Activated CD8-positive, alpha-beta T cell treated with anti-CD3 and anti-CD28 coated beads for 36 hours (primary cell): ENCODE results near the gene KLHL17. TPM values are rescaled to one million over a fixed set of nuclear protein-coding genes. Genes with fewer than 3 reads are reported as not detected.

Source experiments
- ATAC-seq: fragments of 200-7000 bp; cut with Tn5 transposase; one replicate; pipeline ENCODE4 v1.10.0; 2021; ENCODE audit warnings: mild to moderate bottlenecking, moderate library complexity
- CTCF ChIA-PET: fragments of 350-600 bp; sonication (Branson Sonifier 250); formaldehyde crosslinking; loops from one replicate; lab custom pipeline; 2021; ENCODE audit warnings: antibody characterized with exemption; lab: Charles Lee
- POLR2A ChIA-PET: fragments of 350-600 bp; sonication (Branson Sonifier 250); formaldehyde crosslinking; loops from one replicate; lab custom pipeline; 2021; ENCODE audit warnings: antibody characterized with exemption; lab: Charles Lee
- DNase-seq: peaks from one replicate; pipeline ENCODE4 v3.0.0-alpha.2; 2020
- H3K27ac Mint-ChIP-seq: one replicate; pipeline ENCODE4 v1.8.0; 2021; ENCODE audit warnings: mild to moderate bottlenecking, mixed read lengths
- H3K27me3 Mint-ChIP-seq: one replicate; pipeline ENCODE4 v1.8.0; 2021; ENCODE audit warnings: mixed read lengths
- H3K36me3 Mint-ChIP-seq: one replicate; pipeline ENCODE4 v1.8.0; 2021; ENCODE audit warnings: low read depth, mixed read lengths
- H3K4me1 Mint-ChIP-seq: one replicate; pipeline ENCODE4 v1.8.0; 2021; ENCODE audit warnings: low read depth, mixed read lengths
- H3K4me3 Mint-ChIP-seq: one replicate; pipeline ENCODE4 v1.8.0; 2021; ENCODE audit warnings: mild to moderate bottlenecking, moderate library complexity, mixed read lengths
- H3K9me3 Mint-ChIP-seq: one replicate; pipeline ENCODE4 v1.8.0; 2021; ENCODE audit warnings: mixed read lengths
- intact Hi-C: fragments of 100-400 bp; cut with micrococcal nuclease; formaldehyde crosslinking; loops from one replicate; pipeline ENCODE4 v1.10.0; 2022
- total RNA-seq, 2 experiments: library from RNA; stranded (reverse); gene quantifications; one replicate each; pipeline ENCODE4 v1.2.3, GENCODE V29; 2021
- TF ChIP-seq, protein P1 (sequence below): fragments of 200-600 bp; IDR thresholded peaks from one replicate; pipeline ENCODE4 v1.8.0; 2022; ENCODE audit warnings: antibody characterized with exemption, mild to moderate bottlenecking

The KLHL17 gene
- total RNA-seq, 2 experiments from 2014 or later = 27.8 to 31.2 TPM

DNA sequence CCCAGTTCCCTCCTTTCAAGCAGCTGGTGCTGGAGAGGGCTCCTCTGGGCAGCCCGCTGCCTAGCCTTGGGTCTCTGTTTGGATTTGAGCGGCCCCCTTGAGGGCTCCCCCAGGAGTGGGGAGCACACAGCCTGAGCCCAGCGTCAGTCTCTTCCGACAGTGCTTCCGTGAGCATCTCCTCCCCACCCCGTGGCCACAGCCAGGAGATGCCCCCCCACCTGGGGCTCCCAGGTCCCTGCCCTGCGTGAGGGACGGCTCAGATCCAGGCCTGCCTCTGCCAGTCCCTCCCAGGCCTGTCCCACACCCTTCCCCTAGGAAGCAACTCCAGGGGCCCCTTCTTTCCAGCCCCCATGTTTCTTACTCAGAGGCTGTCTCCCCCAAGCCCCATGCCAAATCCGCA lies 33.1 kb upstream of the KLHL17 start:
- CTCF ChIA-PET = no interaction called here
- TF ChIP-seq, protein P1, sequence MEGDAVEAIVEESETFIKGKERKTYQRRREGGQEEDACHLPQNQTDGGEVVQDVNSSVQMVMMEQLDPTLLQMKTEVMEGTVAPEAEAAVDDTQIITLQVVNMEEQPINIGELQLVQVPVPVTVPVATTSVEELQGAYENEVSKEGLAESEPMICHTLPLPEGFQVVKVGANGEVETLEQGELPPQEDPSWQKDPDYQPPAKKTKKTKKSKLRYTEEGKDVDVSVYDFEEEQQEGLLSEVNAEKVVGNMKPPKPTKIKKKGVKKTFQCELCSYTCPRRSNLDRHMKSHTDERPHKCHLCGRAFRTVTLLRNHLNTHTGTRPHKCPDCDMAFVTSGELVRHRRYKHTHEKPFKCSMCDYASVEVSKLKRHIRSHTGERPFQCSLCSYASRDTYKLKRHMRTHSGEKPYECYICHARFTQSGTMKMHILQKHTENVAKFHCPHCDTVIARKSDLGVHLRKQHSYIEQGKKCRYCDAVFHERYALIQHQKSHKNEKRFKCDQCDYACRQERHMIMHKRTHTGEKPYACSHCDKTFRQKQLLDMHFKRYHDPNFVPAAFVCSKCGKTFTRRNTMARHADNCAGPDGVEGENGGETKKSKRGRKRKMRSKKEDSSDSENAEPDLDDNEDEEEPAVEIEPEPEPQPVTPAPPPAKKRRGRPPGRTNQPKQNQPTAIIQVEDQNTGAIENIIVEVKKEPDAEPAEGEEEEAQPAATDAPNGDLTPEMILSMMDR = no peak
- no peak overlapping the region for H3K4me3 Mint-ChIP-seq

GRCh38 chr1:927748-928147 lies 32.6 kb upstream of the KLHL17 start:
- peaks cover 29% of the 10 kb centered on the region for H3K27me3 Mint-ChIP-seq
- intact Hi-C loops = no loop called here

More for the DNA sequence above, 33.1 kb upstream of the KLHL17 start:
- peaks cover 34% of the 10 kb centered on the region for H3K27me3 Mint-ChIP-seq
- H3K27ac Mint-ChIP-seq = no peak overlapping the region
- no peaks in the 10 kb centered on the region for H3K9me3 Mint-ChIP-seq
- H3K36me3 Mint-ChIP-seq = no peaks in the 10 kb centered on the region
- DNase-seq (no peak), ATAC-seq (no peak)
- POLR2A ChIA-PET = interaction anchor here (0.9 kb wide), 1 partner anchor 42 kb away, joined by 3 read pairs; no protein-coding TSS in a partner anchor
- intact Hi-C loops = no loop called here
- H3K4me1 Mint-ChIP-seq = peaks cover 7% of the 10 kb centered on the region

DNA sequence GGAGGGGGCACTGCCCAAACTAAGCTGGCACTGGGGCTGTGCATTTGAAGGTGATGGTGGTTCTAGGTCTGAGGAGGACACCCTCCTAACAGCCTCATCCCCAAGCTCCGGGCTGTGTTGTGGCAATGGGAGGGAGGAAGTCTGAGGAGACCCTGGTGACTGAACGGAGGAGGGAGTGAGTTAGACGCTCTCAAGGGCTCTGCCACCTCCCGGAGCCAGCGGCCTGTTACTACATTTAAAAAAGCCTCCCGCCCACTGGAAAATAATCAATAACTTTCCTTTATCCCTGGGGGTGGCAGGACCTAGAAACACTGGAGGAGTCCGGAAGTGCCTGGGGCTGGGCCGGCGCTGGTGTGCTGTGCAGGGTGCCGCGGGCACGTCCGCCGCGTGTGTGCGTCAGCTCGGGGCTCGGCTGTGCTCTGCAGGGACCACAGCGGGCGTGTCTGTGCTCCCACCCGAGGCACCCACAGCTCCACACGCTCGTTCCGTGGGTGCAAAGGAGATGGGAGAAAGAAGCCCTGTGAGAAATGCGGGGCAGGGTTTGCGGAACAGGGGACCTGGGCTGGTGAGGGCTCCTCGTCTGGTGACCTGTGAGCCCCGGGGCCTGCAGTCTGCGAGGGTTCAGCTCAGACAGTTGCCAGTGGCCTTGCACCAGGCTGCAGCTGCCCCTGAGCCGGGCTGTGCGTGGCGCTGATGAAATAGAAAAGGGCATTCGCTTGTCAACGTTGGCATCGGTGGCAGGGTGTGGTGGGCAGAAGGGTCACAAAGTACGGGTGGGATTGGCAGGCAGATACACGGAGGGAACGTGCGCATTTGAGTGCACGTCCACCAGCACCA lies 31.3 kb upstream of the KLHL17 start:
- ATAC-seq (no peak), DNase-seq (no peak)
- H3K4me1 Mint-ChIP-seq = no peaks in the 10 kb centered on the region
- H3K9me3 Mint-ChIP-seq = no peaks in the 10 kb centered on the region
- peaks cover 25% of the 10 kb centered on the region for H3K27me3 Mint-ChIP-seq
- intact Hi-C loops = no loop called here
- ChIA-PET POLR2A (interaction anchor here (1.0 to 1.3 kb wide), 3 partner anchors 10 to 30 kb away, joined by 3 to 4 read pairs (median 3); partner anchors contain the start of gene NOC2L), CTCF (interaction anchor here (1.6 kb wide), 1 partner anchor 13 kb away, joined by 3 read pairs; no protein-coding TSS in a partner anchor)
- no peak overlapping the region for H3K27ac Mint-ChIP-seq
- TF ChIP-seq, protein P1 = no peak
- no peak overlapping the region for H3K4me3 Mint-ChIP-seq
- H3K36me3 Mint-ChIP-seq = no peaks in the 10 kb centered on the region

More at GRCh38 chr1:927748-928147, 32.6 kb upstream of the KLHL17 start:
- no peak for ATAC-seq
- Mint-ChIP-seq H3K4me3 (no peak overlapping the region), H3K27ac (no peak overlapping the region), H3K36me3 (no peaks in the 10 kb centered on the region), H3K4me1 (peaks cover 7% of the 10 kb centered on the region), H3K9me3 (no peaks in the 10 kb centered on the region)
- CTCF ChIA-PET = interaction anchor here (1.6 kb wide), 1 partner anchor 15 kb away, joined by 3 read pairs; no protein-coding TSS in a partner anchor
- no peak for DNase-seq
- POLR2A ChIA-PET = interaction anchor here (1.3 kb wide), 1 partner anchor 11 kb away, joined by 4 read pairs; no protein-coding TSS in a partner anchor
- TF ChIP-seq, protein P1 = no peak

- Mint-ChIP-seq H3K27ac (no peak overlapping the region), H3K36me3 (no peaks in the 10 kb centered on the region), H3K27me3 (peaks cover 24% of the 10 kb centered on the region), H3K4me1 (no peaks in the 10 kb centered on the region), H3K4me3 (no peak overlapping the region), H3K9me3 (no peaks in the 10 kb centered on the region)
- POLR2A ChIA-PET = interaction anchor here (1.0 to 1.3 kb wide), 3 partner anchors 11 to 29 kb away, joined by 3 to 4 read pairs (median 3); partner anchors contain the start of gene NOC2L
- intact Hi-C loops = no loop called here
- ATAC-seq (no peak), DNase-seq (no peak)
- TF ChIP-seq, protein P1 = no peak
- CTCF ChIA-PET = no interaction called here
Observed at GRCh38 chr1:929712-930632, 30.4 kb upstream of the KLHL17 start.
